Transverse colon (tissue), 4 donors: Measurements from ENCODE around the gene CDK19. TPM values are rescaled to one million over a fixed set of nuclear protein-coding genes. Genes with fewer than 3 reads are reported as not detected.

Experiments used
- DNase-seq: peaks from one replicate; pipeline ENCODE4 v3.0.0-alpha.2; 2019
- H3K27ac ChIP-seq, 4 donors: fragments of 200-600 bp; sonication (generic); 2 replicates each; pipeline ENCODE4 v1.5.1; 2016 to 2018; ENCODE audit warnings: inconsistent platforms in 4 of 4
- H3K27me3 ChIP-seq: fragments of 200-600 bp; sonication (generic); 2 replicates; pipeline ENCODE4 v1.5.1; 2017; ENCODE audit warnings: inconsistent platforms
- H3K36me3 ChIP-seq, 4 donors: fragments of 200-600 bp; sonication (generic); 2 replicates each; pipeline ENCODE4 v1.5.1; 2017 to 2019; ENCODE audit warnings: inconsistent platforms in 4 of 4
- H3K4me1 ChIP-seq, 4 donors: fragments of 200-600 bp; sonication (generic); 2 replicates each; pipeline ENCODE4 v1.5.1; 2017 to 2020; ENCODE audit warnings: inconsistent platforms in 4 of 4
- H3K4me3 ChIP-seq, 4 donors: fragments of 200-600 bp; sonication (generic); 1 replicate in 1 of 4; 2 replicates in 3 of 4; pipeline versions ENCODE4 v1.5.1 to v1.6.1; 2017 to 2019; ENCODE audit warnings: inconsistent platforms in 4 of 4
- H3K9me3 ChIP-seq, 2 donors: fragments of 200-600 bp; sonication (generic); 2 replicates each; pipeline ENCODE4 v1.5.1; 2017 to 2019; ENCODE audit warnings: inconsistent platforms in 2 of 2
- EP300 ChIP-seq: sonication (generic); formaldehyde crosslinking; IDR thresholded peaks from one replicate; pipeline ENCODE4 v1.6.1; 2017; ENCODE audit warnings: antibody characterized with exemption, low read depth
- POLR2A ChIP-seq: fragments of 450-650 bp; IDR thresholded peaks from one replicate; pipeline ENCODE4 v1.6.1; 2016; ENCODE audit warnings: antibody characterized with exemption, mild to moderate bottlenecking, moderate library complexity
- POLR2AphosphoS5 ChIP-seq, 3 donors: sonication (generic); formaldehyde crosslinking; IDR thresholded peaks; one replicate each; pipeline ENCODE4 v1.6.1; 2016; ENCODE audit warnings: antibody characterized with exemption in 3 of 3
- WGBS, 2 donors: methylation state at CpG; one replicate each; pipeline ENCODE4 v1.1.5; 2018; ENCODE audit warnings: low coverage in 1 of 2; 5-methylcytosine and 5-hydroxymethylcytosine counted together
- in situ Hi-C, 4 donors: fragments of 200-750 bp; cut with MboI; loops; one replicate each; pipeline versions ENCODE4 v1.15.0 to v1.15.1; 2017; ENCODE audit warnings: low sequenced_read_pairs in 3 of 4, low pct_ligation_motif_present in 1 of 4, low pct_unique_long_range_greater_than_20kb in 1 of 4
- intact Hi-C: fragments of 100-400 bp; cut with DNase I; formaldehyde crosslinking; loops from one replicate; pipeline ENCODE4 v1.15.1; 2023; ENCODE audit warnings: low total_unique reads
- total RNA-seq, 4 donors: library from RNA; depleted of rRNA; stranded (reverse); fragments of >200 nt; gene quantifications; one replicate each; pipeline ENCODE4 v1.1.0, GENCODE V29; 2016
- TF ChIP-seq, protein P1 (sequence below), 5 experiments: fragments of 200-600 bp in 3 of 5; fragments of 450-650 bp in 2 of 5; sonication (generic) in 3 of 5; IDR thresholded peaks; 1 replicate in 2 of 5; 2 replicates in 3 of 5; pipeline ENCODE4 v1.5.1; 2016 to 2017; ENCODE audit warnings: antibody characterized with exemption in 5 of 5, inconsistent platforms in 3 of 5, mild to moderate bottlenecking in 2 of 5, moderate library complexity in 1 of 5

CDK19 gene
- total RNA-seq, 4 donors from 2014 or later = 7.0 to 18.6 (median 14.7) TPM

- Histone ChIP-seq H3K27me3 (no peaks in the 10 kb centered on the region), H3K4me3 (no peak overlapping the region), H3K36me3 (no peaks in the 10 kb centered on the region), H3K9me3 (no peaks in the 10 kb centered on the region), H3K4me1 (peaks cover 0 to 8% (median 0%) of the 10 kb centered on the region in 4 donors), H3K27ac (no peak overlapping the region)
- intact Hi-C loops = no loop called here
- 96% methylated on average over 4 of the region's 4 CpGs for WGBS, 2 donors
- no peak for DNase-seq
- in situ Hi-C loops = loop anchor here in 1 of 4 donors (25.0 kb wide), 1 partner anchor 114 kb away; no protein-coding TSS in a partner anchor
- no peak for TF ChIP-seq POLR2AphosphoS5 (IDR thresholded peaks at IDR 0.05)
- TF ChIP-seq POLR2A = no peak
- TF ChIP-seq, protein P1, sequence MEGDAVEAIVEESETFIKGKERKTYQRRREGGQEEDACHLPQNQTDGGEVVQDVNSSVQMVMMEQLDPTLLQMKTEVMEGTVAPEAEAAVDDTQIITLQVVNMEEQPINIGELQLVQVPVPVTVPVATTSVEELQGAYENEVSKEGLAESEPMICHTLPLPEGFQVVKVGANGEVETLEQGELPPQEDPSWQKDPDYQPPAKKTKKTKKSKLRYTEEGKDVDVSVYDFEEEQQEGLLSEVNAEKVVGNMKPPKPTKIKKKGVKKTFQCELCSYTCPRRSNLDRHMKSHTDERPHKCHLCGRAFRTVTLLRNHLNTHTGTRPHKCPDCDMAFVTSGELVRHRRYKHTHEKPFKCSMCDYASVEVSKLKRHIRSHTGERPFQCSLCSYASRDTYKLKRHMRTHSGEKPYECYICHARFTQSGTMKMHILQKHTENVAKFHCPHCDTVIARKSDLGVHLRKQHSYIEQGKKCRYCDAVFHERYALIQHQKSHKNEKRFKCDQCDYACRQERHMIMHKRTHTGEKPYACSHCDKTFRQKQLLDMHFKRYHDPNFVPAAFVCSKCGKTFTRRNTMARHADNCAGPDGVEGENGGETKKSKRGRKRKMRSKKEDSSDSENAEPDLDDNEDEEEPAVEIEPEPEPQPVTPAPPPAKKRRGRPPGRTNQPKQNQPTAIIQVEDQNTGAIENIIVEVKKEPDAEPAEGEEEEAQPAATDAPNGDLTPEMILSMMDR (IDR thresholded peaks at IDR 0.05) = no peak
- TF ChIP-seq EP300 = no peak
Observed at GRCh38 chr6:110800839-110801196, 14.5 kb downstream of the CDK19 start.

DNA sequence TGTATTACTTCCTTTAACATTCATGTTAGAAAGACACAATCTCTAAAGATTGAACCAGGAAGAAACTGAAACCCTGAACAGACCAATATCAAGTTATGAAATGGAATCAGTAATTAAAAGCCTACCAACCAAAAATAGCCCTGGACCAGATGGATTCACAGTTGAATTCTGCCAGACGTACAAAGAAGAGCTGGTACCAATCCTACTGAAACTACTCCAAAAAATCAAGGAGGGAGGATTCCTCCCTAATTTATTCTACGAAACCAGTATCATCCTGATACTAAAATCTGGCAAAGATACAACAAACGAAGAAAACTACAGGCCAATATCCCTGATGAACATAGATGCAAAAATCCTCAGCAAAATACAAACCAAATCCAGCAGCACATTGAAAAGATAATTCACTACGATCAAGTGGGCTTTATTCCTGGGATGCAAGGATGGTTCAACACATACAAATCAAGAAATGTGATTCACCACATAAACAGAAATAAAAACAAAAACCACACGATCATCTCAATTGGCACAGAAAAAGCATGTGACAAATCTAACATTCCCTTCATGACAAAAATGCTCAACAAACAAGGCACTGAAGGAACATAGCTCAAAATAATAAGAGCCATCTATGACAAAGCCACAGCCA, 15.0 kb downstream of the CDK19 start:
- WGBS, 2 donors = 90 to 95% methylated on average over 5 of the region's 5 CpGs
- H3K4me3 ChIP-seq = no peak overlapping the region
- peaks cover 0 to 8% (median 0%) of the 10 kb centered on the region in 4 donors for H3K4me1 ChIP-seq
- DNase-seq = no peak
- intact Hi-C loops = no loop called here
- H3K27ac ChIP-seq = no peak overlapping the region
- TF ChIP-seq, protein P1 (IDR thresholded peaks at IDR 0.05) = no peak
- no peak for TF ChIP-seq POLR2A
- H3K9me3 ChIP-seq = no peaks in the 10 kb centered on the region
- in situ Hi-C loops = loop anchor here in 1 of 4 donors (25.0 kb wide), 1 partner anchor 113 kb away; no protein-coding TSS in a partner anchor
- H3K36me3 ChIP-seq = no peaks in the 10 kb centered on the region
- H3K27me3 ChIP-seq = no peaks in the 10 kb centered on the region

DNA sequence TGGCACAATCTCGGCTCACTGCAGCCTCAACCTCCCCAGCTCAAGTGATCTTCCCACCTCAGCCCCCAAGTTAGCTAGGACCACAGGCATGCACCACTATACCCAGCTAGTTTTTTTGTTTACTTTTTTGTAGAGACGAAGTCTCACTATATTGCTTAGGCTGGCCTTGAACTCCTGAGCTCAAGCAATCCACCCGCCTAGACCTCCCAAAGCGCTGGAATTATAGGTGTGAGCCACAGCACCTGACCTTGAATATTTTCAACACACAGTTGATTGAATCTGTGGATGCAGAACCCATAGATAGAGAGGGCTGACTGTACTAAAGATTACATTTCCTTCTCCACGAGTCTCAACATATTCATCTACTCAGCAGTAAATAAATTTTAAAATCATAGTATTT, 15.6 kb downstream of the CDK19 start:
- no peak for DNase-seq
- 86 to 87% methylated on average over 2 to 5 of the region's 5 CpGs for WGBS, 2 donors
- no peak for TF ChIP-seq EP300
- TF ChIP-seq, protein P1 (IDR thresholded peaks at IDR 0.05) = no peak
- TF ChIP-seq POLR2A = no peak
- no peak for TF ChIP-seq POLR2AphosphoS5 (IDR thresholded peaks at IDR 0.05)
- intact Hi-C loops (no loop called here), in situ Hi-C loops (loop anchor here in 1 of 4 donors (25.0 kb wide), 1 partner anchor 112 kb away; no protein-coding TSS in a partner anchor)
- Histone ChIP-seq H3K4me1 (peaks cover 0 to 8% (median 0%) of the 10 kb centered on the region in 4 donors), H3K36me3 (no peaks in the 10 kb centered on the region), H3K27ac (no peak overlapping the region), H3K9me3 (no peaks in the 10 kb centered on the region), H3K4me3 (no peak overlapping the region), H3K27me3 (no peaks in the 10 kb centered on the region)

GRCh38 chr6:110799189-110799588, 16.1 kb downstream of the CDK19 start:
- in situ Hi-C loops = no loop called here
- Histone ChIP-seq H3K9me3 (no peaks in the 10 kb centered on the region), H3K27me3 (no peaks in the 10 kb centered on the region), H3K4me3 (no peak overlapping the region), H3K27ac (no peak overlapping the region), H3K36me3 (no peaks in the 10 kb centered on the region), H3K4me1 (peaks cover 0 to 8% (median 0%) of the 10 kb centered on the region in 4 donors)
- DNase-seq = no peak
- WGBS, 2 donors = 79 to 100% methylated on average over 1 to 2 of the region's 2 CpGs
- TF ChIP-seq POLR2AphosphoS5 (IDR thresholded peaks at IDR 0.05) (no peak), EP300 (no peak), POLR2A (no peak)
- TF ChIP-seq, protein P1 (IDR thresholded peaks at IDR 0.05) = no peak
- intact Hi-C loops = no loop called here
